Cerebellar cortex (tissue), 1 donor: ENCODE results near the gene EGR2.

Experiments
- DNase-seq: peaks from one replicate; pipeline ENCODE4 v3.0.0-alpha.2; 2015; ENCODE audit warnings: low spot score

The EGR2 gene

GRCh38 chr10:62817766-62818425 lies 1.7 kb upstream of the EGR2 start:
- peak; percentile 59 for DNase-seq

DNA sequence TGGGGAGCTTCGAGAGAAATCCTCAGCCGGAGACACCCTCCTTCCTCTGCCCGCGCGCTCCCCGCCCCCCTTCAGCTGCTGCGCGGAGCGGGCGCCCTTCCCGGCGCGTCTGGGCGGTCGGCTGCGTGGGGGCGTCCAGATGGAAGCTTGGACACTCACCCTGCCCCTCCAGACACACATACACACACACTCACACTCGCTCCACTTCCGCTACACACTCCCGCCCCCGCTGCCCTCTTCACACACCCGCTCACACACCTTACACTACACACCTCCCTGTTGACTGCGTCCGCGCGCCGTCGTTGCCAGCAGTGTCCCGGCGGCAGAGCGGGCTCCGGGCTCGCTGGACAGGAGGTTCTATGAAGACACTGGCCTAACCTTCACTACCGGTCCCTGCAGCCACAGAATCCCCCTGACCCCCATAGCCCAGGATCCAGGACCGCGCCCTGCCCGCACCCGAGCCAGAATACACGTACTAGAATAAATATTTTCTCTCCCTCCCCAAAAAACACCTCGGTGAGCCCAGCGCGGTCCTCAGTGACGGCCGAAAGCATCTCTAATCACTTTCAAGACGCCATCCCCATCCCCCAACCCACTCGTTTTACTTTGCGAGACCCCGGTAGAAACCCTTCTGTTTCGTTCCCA lies 1.1 kb upstream of the EGR2 start:
- DNase-seq, result no peak

GRCh38 chr10:62816076-62816330 lies 163 bp downstream of the EGR2 start:
- DNase-seq, result no peak

DNA sequence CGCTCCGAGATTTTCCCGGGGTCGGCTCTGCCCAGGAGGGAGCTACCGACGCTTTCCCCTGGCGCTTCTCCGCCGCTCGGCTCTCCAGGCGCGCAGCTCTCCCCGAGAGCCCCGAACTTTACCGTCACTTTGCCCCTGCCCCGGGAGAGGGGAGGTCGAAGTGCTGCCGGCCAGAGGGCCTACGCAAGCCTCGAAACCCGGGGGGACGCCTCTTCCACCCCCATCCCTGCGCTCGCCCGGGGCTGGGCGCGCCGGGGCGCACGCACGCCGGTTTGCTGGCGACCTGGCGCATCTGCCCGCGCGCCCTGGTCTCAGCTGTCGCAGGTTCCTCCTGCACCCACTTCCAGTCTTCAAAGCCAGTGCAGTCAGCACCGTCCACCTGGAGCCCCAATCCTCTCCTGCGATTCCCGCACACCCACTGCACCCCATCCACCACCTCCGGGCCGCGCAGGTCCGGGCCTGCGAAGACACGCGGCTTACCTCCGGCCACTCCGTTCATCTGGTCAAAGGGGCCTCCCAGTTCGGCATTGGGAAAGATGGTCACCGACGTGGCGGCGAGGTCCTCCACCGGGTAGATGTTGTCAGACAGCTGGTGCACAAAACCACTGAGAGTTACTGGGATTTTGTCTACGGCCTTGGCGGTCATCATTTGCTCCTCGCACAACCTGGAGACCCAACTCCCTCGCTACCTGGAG lies 638 bp downstream of the EGR2 start:
- DNase-seq, result no peak

DNA sequence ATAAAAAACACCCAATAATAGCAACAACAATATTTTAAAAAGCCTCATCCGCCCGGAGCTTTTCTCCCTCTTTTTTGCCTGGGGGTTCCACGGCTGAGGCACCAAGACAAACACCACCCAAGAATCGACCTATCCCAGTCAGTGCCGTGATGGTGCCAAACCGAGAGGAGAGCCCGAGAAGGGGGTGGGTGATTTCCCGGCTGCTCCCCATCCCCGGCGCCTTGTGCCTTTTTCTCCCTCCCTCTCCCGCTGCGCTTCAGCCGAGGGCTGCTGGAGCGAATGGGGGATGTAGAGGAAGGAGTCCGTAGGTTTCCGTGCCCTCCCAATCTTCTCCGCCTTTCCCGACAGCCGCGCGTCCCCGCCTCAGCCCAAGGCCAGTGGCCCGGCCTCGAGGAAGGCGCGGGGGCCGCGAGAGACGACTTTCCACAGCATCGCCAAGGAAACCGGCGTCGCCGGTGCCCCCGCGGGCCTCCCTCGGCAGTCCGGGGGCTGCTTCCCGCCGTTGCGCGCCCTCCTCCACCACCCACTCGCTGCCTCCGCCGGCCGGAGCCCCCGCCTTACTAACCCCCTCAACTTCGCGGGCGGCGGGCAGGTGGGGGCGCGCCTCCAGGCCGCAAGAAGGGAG lies 1.3 kb downstream of the EGR2 start:
- DNase-seq, result no peak

DNA sequence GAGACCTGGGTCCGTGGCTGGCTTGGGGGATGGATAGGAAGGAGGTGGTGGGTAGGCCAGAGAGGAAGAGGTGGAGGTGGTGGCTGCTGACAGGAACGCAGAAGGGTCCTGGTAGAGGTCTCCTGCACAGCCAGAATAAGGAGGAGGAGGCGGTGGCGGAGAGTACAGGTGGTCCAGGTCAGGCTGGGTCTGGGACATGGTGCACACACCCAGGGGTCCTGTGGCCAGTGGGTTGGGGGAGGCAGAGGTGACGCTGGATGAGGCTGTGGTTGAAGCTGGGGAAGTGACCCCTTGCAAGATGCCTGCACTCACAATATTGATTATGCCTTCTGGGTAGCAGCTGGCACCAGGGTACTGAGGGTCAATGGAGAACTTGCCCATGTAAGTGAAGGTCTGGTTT lies 2.2 kb downstream of the EGR2 start:
- no peak for DNase-seq

DNA sequence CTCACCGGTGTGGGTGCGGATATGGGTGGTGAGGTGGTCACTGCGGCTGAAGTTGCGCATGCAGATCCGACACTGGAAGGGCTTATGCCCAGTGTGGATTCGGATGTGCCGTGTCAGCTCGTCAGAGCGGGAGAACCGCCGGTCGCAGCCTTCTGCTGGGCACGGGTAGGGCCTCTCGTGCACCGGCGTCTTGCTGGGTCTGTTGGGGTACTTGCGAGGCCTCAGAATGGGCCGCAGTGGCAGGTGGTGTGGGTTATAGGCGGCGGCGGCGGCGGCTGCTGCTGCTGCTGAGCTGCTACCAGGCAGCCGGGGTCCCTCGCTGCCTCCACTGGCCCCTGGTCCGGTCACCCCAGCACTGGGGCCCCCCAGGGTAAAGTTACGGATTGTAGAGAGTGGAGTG lies 2.7 kb downstream of the EGR2 start:
- no peak for DNase-seq

DNA sequence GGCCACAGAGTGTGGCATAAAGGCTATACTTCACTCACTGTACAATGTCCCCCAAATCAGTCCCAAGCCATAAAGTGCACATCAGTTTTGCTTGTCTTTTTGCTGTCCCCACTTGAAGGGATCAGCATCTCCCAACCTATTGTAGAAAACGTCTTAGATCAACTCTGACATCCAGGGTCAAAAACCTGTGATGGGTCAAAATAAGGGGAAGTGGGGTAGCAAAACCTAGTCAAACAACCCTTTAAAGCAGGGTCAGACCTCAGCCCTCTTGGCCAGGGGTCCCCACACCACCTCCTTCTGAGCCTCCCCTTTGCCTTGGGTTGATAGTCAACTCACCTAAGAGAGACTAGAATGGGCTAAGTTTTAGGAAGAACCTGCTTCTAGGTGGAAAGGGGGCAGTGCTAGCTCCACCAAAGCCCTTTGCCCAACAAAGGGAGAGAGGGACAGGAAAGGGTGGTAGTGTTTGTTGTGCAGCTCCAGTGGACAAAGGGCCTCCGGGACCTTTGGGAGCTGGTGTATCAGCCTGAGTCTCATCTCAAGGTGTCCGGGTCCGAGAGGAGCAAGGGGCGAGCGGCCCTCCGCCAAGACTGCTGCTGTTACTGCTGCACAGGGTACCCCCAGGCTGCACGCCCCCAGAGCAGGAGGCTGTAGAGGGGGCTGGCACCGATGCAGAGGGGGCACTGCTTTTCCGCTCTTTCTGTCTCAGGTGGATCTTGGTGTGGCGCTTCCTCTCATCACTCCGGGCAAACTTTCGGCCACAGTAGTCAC lies 3.3 kb downstream of the EGR2 start:
- no peak for DNase-seq

- no peak for DNase-seq
These were observed 4.8 kb downstream of the EGR2 start for GRCh38 chr10:62811159-62811875.

DNA sequence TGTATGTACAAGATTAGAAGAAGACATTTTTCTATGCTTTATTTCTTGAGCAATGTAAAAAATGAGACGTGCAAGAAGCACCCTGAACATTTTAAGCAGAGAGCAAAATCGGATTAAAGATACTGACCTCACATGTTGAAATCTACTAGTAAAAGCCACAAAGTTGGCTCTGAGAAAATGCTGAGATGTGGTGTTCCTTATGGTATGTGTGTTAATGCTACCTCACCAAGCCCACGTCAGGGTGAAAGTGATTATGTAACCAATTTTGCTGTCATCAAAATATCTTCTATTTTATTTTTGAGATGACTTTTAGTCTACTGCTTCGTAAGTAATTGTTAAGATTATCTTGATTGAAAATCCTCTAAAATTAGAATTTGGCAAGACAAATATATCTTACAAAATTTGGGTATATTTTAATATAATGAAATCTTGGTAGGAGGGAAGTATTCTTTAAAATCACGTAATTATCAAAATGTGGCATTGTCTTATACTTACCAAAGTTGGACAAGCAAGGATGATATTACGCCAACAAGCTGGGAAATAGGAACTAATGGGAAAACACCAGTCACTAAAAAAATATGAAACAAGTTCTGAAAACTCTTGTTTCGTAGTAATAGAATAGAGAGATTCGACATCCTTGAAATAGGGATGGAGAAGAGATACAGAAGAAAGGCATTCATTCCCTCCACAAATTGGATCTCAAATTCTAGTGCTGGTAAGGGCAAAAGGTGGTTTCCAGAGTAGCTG lies 5.8 kb downstream of the EGR2 start:
- no peak for DNase-seq

DNA sequence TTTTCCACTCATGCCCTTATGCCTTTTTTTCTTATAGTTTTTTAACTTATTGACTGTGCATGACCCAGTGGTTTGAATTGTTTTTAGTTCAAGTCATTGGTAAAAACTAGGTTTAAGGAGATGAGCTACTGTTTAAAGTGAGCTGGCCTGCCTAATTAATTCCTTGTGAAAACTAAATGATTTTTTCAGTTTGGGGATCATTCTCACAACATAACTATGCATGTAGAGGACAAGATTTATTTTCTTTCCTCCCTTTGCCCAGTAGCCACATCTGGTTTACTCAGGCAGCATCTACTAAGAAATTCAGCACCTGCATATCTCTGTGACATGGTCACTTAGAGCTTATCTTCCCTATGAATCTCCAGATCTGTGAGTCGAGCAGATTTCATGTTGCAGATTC lies 9.9 kb downstream of the EGR2 start:
- no peak for DNase-seq

GRCh38 chr10:62805231-62806099 lies 10.7 kb downstream of the EGR2 start:
- DNase-seq, result peak; percentile 16

DNA sequence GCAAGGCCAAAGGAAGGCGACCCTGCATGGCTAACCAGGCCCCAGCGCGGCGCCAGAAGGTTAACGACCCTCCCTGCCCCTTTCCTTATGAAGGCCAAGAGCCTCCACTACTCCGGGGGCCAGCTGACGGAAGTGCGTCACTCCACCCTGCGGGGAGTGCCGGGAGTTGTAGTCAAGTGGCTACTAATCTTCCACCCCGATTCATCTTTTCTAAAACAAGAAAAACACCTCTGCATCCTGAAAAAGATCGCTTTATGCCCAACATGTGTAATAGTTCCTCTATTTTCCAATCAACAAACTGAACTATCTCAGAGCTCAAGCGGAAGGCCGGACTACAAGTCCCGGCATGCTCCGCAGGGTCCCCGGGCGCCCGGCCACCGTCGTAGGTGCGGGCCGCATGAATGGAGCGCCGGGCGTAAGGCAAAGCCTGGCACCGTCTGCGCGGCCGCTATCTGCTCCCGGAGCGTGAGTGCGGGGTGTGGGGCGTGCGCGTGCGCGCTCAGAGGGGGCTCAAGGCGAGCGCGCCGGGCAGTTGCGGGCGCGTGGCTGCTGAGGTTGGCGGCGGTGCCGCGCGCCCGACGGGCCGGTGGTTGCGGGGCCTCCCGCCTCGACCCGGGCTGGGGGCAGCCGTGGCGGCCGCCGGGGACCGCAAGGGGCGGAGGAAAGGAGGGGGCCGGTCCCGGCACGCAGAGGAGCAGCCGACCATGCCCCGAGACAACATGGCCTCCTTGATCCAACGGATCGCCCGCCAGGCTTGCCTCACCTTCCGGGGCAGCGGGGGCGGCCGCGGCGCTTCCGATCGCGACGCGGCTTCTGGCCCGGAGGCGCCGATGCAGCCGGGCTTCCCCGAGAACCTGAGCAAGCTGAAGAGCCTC lies 11.6 kb downstream of the EGR2 start, which contains the start of gene ADO:
Gene ADO, plus strand, starts transcription at position 365 of the 875 bp plus-strand sequence. Its CDS starts 340 bp downstream, at position 705.
- DNase-seq, result peak; percentile 90

- DNase-seq, result no peak
These were observed 12.3 kb downstream of the EGR2 start for GRCh38 chr10:62803724-62804355.

DNA sequence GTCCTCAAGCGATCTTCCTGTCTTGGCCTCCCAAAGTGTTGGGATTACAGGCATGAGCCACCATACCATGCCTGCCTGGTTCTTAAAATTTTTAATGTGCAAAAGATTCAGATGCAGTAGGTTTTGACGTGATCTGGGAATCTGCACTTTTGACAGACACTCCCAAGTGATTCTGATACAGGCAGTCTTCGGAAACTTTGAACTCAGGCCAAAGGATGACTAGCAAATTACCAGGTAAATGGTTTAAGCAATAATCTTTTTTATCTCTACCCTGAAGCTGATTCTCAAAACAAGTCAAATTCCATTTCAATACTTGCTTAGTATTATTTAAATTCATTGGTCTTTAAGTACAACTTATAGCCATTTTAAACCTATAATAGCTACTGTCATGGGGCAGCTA lies 14.3 kb downstream of the EGR2 start:
- no peak for DNase-seq

- DNase-seq, result no peak
These were observed 19.3 kb downstream of the EGR2 start for GRCh38 chr10:62796896-62797295.

DNA sequence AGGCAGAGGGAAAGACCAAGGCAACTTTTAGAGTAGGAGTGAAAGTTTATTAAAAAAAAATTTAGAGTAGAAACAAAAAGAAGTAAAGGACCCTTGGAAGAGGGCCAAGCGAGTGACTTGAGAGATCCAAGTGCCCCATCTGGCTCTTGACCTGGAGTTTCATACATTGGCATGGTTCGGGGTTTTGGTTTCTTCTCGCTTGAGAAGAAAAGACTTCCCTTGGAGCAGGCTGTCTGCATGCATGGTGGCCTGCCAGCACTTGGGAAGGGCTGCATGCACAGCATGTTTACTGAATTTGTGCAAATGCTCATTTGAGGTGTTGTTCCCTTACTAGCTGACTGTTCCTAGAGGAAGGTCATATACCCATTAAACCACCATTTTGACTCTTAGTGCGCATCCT lies 20.4 kb downstream of the EGR2 start:
- DNase-seq, result no peak

DNA sequence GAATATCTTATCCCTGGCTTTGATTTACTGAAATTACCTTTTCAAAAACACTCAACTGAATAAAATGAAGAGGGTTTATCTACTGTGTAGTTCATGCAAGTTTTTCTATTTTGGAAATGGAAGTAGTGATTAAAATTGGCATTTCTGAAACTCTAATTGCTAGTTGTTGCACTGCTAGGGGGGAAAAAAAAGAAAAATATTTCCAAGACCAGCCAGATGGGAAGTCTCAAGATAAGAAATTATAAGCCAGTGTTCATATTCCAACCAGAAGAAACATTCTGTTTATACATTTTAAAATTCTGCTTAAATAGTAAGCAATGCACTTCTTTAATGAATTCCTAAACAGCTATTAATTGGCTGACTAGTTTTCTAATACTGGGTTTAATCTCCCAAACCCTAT lies 21.1 kb downstream of the EGR2 start:
- no peak for DNase-seq

DNA sequence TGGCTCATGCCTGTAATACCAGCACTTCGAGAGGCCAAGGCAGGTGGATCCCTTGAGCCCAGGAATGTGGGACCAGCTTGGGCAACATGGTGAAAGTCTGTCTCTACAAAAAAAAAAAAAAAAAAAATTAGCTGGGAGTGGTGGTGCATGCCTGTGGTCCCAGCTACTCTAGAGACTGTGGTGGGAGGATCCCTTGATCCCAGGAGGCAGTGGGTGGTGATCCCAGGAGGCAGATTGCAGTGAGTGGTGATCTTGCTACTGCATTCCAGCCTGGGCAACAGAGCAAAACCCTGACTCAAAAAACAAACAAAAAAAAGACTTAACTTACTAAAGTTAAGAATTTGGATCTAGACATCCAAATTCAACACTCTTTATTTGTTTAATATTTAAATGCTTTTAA lies 21.9 kb downstream of the EGR2 start:
- DNase-seq, result no peak
